HCEC 1CT (cell line): ENCODE measurements around the gene KIAA1755.
"Not testable (repeated sequence)": the region's sequence is repeated elsewhere in the genome, so short reads cannot be mapped to it uniquely, and the experiment has no call there.

Source experiments
- DNase-seq: peaks from one replicate; pipeline ENCODE4 v3.0.0-alpha.2; 2017

The KIAA1755 gene

GRCh38 chr20:38262931-38263330, 2.4 kb upstream of the KIAA1755 start:
- DNase-seq = no peak

- DNase-seq = no peak
These were observed 487 bp upstream of the KIAA1755 start for GRCh38 chr20:38261054-38261390.

DNA sequence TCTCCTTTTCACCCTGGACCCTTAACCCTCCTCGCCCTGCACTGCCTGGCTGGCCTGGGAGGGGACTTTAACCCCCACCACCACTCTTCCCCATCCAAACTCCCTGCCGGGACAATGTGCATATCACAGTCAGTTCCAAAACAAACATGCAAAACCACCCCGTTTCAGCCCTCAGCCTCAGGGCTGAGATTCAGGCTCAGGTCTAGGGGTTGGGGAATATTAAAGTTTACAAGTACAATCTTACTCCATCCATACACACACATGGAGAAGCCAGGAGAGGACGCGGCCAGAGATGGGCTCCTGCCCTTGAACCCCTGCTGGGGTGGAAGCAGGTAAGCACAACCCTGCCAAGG, 534 bp downstream of the KIAA1755 start:
- no peak for DNase-seq

DNA sequence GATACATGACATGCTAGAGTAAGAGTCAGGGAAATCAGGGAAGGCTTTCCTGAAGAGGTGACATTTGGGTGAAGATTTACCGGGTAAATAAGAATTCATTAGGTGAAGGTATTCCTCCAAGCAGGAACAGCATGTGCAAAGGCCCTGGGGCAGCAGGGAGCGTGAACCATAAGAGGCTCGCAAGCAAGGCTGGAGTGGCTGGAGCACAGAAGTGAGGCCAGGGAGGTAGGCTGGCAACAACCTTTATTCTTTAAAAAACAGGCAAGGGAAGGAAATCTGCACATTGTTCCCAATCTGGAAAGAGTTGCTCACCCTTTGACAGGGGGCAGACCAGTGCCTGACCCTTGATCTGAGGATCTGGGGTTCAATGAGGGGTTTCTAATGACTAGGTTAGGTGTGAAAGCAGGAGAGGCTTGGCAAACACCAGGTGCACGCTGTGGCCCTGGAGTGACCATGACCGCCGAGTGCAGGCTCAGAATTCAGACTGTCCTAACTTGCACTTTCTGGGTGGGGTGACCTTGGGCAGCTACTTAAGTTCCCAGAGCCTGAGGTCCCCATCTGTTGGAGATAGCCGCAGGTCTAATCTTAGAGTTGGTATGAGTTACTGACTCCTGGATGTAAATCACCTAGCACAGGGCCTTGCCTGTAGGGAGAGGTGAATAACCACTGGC, 1.9 kb downstream of the KIAA1755 start:
- DNase-seq = no peak

GRCh38 chr20:38256966-38257365, 3.6 kb downstream of the KIAA1755 start:
- no peak for DNase-seq

DNA sequence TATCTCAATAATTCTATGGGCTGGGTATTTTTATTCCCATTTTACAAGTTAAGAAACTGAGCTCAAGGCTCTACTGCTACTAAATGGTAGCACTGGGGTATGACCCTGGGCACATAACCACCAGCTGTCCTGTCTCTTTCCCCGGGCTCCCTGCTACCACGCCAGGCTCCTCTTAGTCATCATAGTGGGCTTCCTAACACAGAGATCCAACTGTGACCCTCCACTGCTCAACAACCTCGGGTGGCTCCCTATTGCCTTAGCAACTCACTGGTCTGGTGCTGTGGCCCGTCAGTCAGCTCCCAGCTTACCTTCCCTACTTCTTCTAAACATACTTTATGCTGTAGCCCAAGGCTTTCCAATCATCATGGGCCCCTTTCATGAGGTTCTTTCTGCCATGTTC, 4.5 kb downstream of the KIAA1755 start:
- no peak for DNase-seq

DNA sequence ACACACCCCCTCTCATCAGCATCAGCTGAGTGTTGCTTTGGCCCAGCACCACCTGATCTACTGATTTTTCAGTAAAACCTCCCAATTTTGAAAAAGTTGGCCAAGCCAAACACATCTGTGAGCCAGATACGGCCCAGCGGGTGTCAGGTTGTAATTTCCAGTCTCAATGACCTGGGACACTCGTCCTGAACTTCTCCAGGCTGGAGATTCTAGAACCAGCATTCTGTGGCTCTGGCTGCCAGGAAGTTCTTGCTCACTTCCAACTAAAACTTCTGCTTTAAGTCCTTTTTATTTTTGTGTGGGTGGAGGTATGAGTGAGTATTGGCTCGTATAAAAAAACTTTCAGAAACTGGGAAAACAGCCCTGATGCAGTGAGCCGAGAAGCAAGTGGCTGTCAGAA, 5.1 kb downstream of the KIAA1755 start:
- no peak for DNase-seq

DNA sequence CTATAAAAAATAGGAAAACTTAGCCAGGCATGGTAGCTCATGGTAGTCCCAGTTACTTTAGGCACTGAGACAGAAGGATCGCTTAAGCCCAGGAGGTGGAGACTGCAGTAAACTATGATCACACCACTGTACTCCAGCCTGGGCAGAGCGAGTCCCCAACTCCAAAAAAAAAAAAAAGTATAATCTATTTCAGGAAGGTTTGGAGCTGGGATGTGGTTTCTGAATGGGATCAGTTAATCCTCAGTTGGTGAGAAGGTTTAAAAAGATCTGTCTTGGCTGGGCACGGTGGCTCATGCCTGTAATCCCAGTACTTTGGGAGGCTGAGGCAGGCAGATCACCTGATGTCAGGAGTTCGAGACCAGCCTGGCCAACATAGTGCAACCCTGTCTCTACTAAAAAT, 5.9 kb downstream of the KIAA1755 start:
- not testable (repeated sequence) for DNase-seq

DNA sequence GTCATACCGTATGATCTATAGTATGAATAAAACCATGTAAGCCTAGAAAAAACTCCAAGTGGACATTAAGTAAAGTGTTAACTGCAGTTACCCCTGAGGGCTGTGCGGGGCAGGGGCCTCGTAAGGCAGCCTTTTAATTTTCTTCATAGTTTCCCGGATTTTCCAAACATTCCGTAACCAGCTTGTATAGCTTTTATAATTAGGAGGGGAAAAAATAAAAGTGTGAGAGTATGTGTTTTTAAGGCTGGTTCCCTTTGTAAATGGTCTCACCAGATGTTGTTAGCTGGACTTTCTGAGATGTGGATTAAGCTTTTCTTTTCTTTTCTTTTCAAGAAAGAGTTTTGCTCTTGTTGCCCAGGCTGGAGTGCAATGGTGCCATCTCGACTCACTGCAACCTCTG, 7.0 kb downstream of the KIAA1755 start:
- DNase-seq = no peak

DNA sequence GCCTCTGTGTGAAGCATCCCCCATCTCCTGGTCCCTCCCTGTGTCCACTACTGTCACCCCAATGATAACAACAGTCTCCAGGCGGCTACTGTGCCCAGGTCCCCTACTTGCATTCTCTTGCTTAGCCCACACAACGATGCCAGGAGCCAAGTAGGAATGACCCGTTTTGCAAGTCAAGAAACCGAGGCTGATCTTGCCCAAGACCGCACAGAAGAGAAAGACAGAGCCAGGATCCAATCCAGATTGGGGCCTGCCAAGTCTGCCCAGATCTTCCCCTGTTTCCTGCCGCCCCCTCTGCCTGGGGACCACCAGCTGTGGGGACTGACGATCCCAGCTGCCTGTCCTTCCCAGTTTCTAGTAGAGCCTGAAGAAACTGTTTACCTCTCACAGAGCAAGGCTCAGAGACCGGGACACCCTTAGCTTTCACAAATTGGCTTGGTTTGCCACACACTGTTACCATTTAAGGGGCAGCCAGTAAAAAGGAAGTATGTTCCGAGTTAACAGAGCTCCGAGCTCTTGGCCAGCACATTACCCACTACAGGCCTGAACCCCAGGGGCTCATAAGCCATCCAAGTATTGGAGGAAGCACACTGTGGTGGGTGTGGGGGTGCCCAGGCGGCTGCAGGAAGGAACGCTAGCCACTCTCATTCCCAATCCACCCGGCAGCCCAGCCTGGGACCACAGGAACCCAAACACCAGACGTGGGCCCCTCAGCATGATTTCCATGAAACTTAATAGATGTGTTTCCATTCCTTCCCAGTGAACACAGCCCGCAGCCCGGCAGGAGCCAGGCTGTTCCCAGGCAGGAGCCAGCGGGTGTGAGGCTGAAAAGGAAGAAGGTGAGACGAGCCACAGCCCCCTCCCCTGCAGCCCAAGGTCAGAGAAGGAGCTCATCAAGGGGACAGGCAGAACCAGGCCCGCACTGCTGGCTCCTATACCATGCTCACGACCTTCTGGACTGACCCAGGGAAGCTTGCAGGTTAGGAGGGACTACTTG, 7.9 kb downstream of the KIAA1755 start:
- no peak for DNase-seq

DNA sequence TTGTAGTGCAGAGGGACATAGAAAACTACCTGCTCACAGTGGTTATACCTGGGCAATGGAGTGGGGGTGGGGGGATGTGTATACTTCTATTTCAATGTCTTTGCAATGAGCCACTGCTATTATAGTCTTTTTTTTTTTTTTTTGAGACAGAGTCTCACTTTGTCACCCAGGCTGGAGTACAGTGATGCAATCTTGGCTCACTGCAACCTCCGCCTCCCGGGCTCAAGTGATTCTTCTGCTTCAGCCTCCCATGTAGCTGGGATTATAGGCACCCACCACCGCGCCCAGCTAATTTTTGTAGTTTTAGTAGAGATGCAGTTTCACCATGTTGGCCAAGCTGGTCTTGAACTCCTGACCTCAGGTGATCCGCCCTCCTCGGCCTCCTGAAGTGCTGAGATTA, 9.1 kb downstream of the KIAA1755 start:
- not testable (repeated sequence) for DNase-seq

- DNase-seq = no peak
These were observed 9.9 kb downstream of the KIAA1755 start for GRCh38 chr20:38250609-38251008.

DNA sequence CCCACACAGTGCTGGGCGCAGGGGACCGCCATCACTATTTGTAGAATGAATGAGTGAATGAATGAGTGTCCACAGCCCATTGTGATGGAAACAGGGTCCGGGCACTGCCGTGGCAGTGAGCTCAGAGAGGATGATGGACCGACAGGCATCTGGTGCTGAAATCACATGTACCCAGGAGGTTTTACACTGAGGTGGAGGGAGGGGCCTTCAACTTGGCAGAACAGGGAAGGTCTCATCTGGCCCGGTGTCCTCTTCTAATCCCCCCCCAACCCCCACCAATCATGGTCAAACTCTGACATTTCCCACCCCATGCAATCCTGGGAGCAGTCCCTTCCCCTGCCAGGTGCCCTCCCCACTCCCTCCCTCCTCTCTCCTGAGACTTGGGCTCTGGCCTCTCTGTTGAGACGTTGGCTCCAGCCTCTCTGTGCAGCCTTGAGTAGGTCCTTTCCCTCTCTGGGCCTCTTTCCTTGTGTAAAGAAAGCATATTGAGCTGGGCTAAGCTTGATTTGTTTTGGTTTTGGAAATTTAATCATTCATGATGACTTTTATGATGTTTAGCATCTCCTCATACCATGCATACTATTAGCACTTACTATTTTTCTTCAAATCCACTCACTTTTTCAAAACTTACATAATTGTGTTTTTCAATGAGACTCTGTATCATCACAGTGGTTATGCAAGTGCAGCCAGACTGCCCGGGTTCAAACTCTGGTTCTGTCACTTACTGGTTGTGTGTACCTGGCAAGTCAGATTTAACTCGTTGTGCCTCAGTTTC, 10.8 kb downstream of the KIAA1755 start:
- DNase-seq = peak; percentile 39

DNA sequence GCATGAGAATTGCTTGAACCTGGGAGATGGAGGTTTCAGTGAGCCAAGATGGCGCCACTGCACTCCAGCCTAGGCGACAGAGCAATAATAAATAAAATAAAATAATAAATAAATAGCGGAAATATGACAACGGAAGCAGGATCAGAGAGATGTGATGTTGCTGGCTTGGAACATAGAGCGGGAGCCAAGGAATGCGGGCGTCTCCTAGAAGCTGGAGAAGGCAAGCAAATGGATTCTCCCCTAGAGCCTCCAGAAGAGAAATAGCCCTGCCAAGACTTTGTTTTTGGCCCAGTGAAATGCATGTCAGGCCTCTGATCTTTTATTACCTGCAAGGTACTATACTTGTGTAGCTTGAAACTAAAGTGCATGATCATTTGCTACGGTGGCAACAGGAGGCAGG, 12.4 kb downstream of the KIAA1755 start:
- no peak for DNase-seq

DNA sequence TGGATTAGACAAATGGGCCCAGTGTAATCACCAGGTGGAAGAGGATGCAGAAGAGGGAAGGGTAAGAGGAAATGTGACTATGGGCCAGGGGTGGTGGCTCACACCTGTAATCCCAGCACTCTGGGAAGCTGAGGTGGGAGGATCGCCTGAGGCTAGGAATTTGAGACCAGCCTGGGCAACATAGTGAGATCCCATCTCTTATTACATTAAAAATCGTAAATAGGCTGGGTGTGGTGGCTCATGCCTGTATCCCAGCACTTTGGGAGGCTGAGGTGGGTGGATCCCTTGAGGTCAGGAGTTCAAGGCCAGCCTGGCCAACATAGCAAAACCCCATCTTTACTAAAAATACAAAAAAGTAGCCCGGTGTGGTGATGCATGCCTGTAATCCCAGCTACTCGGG, 12.8 kb downstream of the KIAA1755 start:
- DNase-seq = not testable (repeated sequence)

DNA sequence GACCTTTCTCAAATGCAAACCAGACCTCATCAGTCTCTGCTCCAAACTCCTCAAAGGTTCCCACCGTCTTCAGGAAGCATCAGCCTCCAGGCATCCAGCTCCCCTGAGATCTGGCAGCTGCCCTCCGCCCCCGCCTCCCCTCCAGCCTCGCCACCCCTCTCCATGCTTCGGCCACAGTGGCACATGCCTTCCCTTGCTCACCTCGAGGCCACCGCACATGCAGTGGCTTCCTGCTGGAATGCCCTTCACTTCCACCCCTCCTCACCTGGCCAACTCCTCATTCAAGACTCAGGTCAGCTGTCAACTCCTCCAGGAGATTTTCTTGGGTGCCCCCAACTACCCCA, 13.4 kb downstream of the KIAA1755 start:
- DNase-seq = no peak

- no peak for DNase-seq
These were observed 14.0 kb downstream of the KIAA1755 start for GRCh38 chr20:38246357-38247165.

DNA sequence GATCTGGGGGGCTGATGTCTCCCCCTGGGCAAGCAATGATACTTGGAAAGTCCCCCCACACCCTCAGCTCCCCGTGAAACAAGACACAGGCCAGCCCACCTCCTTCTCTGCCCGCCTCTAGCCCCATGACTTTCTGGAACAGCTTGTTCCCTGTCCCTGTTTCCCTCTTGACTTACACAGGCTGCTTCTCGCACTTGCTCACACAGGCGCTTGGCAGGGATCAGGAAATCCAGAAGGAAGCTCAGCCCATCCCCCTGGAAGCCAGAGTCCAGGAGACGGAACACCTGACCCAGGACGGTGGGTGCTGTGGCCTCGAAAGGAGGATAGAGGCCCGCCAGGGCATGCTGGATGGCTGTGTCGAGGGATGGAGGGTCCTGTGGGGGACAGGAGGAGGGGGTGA, 14.8 kb downstream of the KIAA1755 start:
- DNase-seq = no peak

DNA sequence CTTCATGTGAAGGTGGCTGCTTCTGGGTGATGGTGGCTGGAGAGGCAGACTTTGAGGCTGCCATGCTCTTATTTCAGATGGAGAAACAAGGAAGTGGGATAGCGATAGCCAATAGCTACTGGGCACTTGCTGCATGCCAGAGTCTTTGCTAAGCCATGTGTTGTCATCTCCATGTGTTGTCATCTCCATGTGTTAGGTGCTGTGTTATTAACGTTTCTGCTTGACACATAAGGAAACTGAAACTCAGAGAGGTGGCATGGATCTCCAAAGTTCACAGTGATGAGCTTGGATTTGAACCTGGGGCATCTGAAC, 16.9 kb downstream of the KIAA1755 start:
- DNase-seq = no peak

DNA sequence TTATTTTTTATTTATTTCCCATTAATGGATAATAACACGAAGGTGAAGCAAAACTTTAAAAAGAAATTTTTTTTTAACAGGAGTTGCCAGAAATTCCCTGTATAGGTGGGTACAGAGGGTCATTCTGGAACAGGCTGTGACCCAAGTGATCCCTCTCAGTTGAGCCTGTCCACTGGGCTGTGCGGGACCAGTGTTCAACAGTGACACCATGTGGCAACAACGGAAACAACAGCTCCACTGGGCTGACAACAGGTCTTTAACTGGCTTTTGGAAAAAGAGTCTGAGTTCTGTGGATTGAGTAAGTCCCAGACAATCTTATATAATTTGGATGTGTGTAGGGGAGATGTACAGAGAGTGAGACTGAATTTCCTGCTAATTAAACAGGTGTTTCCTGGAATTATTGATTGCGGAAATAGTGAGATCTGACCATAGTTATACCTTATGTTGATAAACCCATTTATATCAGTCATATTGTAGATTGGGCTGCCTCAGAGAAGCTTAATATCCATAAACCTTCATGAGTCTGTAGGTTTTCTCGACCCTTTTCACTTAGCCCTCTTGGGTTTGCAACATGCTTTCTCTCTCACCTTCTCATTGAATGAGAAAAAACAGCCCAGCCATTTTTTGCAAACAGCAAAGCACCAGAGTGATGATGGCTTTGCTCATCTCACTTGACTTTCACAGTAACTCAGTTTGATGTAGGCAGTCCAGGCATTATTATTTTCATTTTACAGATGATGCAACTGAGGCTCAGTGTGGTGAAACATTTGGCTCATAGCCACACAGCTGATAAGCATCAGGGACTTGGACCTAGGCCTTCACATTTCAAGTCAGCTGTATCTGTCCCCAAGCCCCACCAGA, 17.5 kb downstream of the KIAA1755 start:
- DNase-seq = no peak

- DNase-seq = no peak
These were observed 19.3 kb downstream of the KIAA1755 start for GRCh38 chr20:38241201-38241600.

DNA sequence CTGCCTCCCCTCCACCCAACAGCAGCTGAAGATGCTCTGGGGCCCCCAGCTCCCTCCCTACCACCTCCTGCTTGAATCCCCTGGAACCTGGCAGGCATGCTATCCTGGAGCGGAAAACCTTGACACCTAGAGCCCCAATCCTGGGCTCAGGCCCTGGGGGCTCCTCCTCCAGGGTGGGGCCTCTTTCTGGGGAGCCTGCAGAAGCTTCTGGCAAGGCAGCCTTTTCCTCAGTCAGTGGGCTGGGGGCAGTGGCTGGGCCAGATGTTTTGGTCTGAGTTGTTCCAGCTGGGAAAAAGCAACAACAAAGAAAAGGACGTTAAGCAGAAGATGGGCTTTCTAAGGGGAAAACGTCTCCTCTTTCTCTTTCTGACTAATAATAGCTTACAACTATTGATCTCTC, 21.1 kb downstream of the KIAA1755 start:
- DNase-seq = no peak
